Measurements from ENCODE around the gene SDF4. TPM values are rescaled to one million over a fixed set of nuclear protein-coding genes. Genes with fewer than 3 reads are reported as not detected.

SDF4 gene
- total RNA-seq, 4 donors from 2014 or later, result 51.0 to 94.2 (median 79.4) TPM

GRCh38 chr1:1215080-1215676, 16.6 kb downstream of the SDF4 start:
- H3K9me3 ChIP-seq, result no peaks in the 10 kb centered on the region
- peaks cover 0 to 4% of the 10 kb centered on the region in 2 donors for H3K4me1 ChIP-seq
- ATAC-seq, result no peak
- H3K27me3 ChIP-seq, result no peaks in the 10 kb centered on the region
- peaks cover 0 to 34% of the 10 kb centered on the region in 2 donors for H3K36me3 ChIP-seq
- intact Hi-C loops (cut with DNase I; ENCODE audit: low total_unique reads), result no loop called here
- in situ Hi-C loops (cut with MboI; ENCODE audit: low sequenced_read_pairs in 4 of 4), result no loop called here
- peak overlapping the region in 1 of 4 donors; percentile 62 for H3K27ac ChIP-seq
- no peak for DNase-seq
- TF ChIP-seq CTCF (IDR thresholded peaks at IDR 0.05 in 4 of 5, conservative IDR thresholded peaks at IDR 0.05 in 1 of 5) (no peak), POLR2A (IDR thresholded peaks at IDR 0.05) (no peak)
- H3K4me3 ChIP-seq, result no peak overlapping the region

GRCh38 chr1:1213345-1214265, 18.2 kb downstream of the SDF4 start, which contains the start of gene TNFRSF4:
TNFRSF4 (minus strand) TSS chr1:1214153; CDS start chr1:1214127, 26 bp downstream.
- Histone ChIP-seq H3K4me1 (peaks cover 0 to 4% of the 10 kb centered on the region in 2 donors), H3K9me3 (no peaks in the 10 kb centered on the region), H3K36me3 (peaks cover 0 to 27% of the 10 kb centered on the region in 2 donors), H3K27ac (peak within 1 kb of the TSS in 3 of 4 donors; percentile 20 to 68 (median 52)), H3K27me3 (peaks cover 0 to 6% (median 3%) of the 10 kb centered on the region in 3 donors), H3K4me3 (peak within 1 kb of the TSS in 3 of 4 donors; percentile 7 to 49 (median 31))
- DNase-seq (no peak), ATAC-seq (peak in 1 of 2 donors; percentile 36)
- intact Hi-C loops (cut with DNase I; ENCODE audit: low total_unique reads) (no loop called here), in situ Hi-C loops (cut with MboI; ENCODE audit: low sequenced_read_pairs in 4 of 4) (no loop called here)
- TF ChIP-seq POLR2A (IDR thresholded peaks at IDR 0.05) (no peak), CTCF (IDR thresholded peaks at IDR 0.05 in 4 of 5, conservative IDR thresholded peaks at IDR 0.05 in 1 of 5) (no peak)

- peak; percentile 9 to 40 for ATAC-seq
These were observed 18.9 kb downstream of the SDF4 start for GRCh38 chr1:1212780-1213344.

More at GRCh38 chr1:1212780-1213344, 18.9 kb downstream of the SDF4 start:
- no peak for DNase-seq
- Histone ChIP-seq H3K9me3 (no peaks in the 10 kb centered on the region), H3K27ac (peak overlapping the region in 3 of 4 donors; percentile 40 to 68 (median 52)), H3K4me1 (peaks cover 4 to 5% of the 10 kb centered on the region in 2 donors), H3K36me3 (peaks cover 0 to 20% of the 10 kb centered on the region in 2 donors), H3K4me3 (peak overlapping the region in 3 of 4 donors; percentile 24 to 49 (median 31)), H3K27me3 (peaks cover 4 to 14% (median 9%) of the 10 kb centered on the region in 3 donors)
- intact Hi-C loops (cut with DNase I; ENCODE audit: low total_unique reads), result no loop called here
- in situ Hi-C loops (cut with MboI; ENCODE audit: low sequenced_read_pairs in 4 of 4), result no loop called here
- TF ChIP-seq CTCF (IDR thresholded peaks at IDR 0.05 in 4 of 5, conservative IDR thresholded peaks at IDR 0.05 in 1 of 5) (no peak), POLR2A (IDR thresholded peaks at IDR 0.05) (no peak)

Data from gastrocnemius medialis (tissue), 4 donors.